GM18868 (cell line): ENCODE measurements around the gene INVS.
"Not testable (repeated sequence)": the region's sequence is repeated elsewhere in the genome, so short reads cannot be mapped to it uniquely, and the experiment has no call there.

Source experiments
- ATAC-seq: cut with Tn5 transposase; IDR thresholded peaks from one replicate; pipeline ENCODE4 v1.9.1; 2021; ENCODE audit warnings: mild to moderate bottlenecking, moderate library complexity; ENCODE audit not compliant: unreplicated experiment

The INVS gene

GRCh38 chr9:100193078-100193477 lies 94.0 kb downstream of the INVS start:
- ATAC-seq: no peak

DNA sequence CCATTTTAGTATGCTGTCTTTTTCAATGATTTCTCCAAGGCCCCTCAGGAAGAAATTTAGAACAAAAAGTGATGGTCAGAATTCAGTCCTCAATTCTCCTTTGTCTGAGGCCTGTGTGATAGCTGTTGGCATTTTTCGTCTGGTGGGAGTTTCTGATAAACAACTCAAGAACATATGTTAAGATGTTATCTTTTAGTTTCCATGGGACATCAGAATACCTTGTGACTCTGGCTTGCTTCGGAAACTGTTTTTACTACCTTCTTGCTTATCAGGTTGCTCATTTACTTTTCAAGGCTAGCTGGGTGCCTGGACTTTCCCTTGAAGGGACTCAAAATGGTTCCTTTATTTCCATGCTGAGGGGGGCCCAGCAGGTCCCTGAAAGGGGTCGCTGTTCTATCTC lies 97.2 kb downstream of the INVS start:
- no peak for ATAC-seq

DNA sequence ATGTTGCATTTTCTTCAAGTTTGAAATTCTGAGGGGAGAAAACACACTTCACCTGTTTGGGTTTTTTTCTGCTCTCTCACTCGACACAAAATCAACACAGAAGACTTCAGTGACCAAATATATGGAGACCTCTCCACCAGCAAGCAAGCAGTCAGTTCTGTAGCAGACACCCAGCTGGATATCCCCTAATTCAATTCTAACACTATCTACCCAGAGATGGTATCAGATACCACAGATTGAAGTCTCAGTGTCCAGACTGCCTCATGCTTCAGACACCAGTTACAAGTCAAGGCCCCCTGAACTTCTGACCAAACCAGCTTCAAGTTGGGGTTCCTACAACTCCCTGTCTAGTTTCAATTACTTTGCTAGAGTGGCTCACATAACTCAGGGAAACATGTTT lies 97.8 kb downstream of the INVS start:
- peak; percentile 86 for ATAC-seq

DNA sequence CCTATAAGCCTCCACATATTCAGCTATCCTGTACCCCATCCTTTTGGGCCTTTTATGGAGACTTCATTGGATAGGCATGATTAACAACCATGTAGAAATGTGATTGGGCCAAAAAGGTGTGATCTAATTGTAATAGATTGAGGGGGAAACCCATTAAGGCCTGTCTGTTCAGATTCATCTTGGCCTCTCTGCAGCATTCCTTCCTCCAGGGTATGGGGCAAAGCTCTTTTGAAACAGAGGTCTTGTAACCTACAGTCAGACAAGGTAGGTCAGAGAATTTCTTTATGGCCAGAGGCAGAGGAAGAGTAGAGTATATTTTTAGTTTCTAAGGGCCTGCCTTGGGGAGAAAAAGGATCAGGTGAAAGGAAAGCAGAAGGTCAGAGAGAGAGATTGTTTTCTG lies 98.5 kb downstream of the INVS start:
- ATAC-seq: no peak

DNA sequence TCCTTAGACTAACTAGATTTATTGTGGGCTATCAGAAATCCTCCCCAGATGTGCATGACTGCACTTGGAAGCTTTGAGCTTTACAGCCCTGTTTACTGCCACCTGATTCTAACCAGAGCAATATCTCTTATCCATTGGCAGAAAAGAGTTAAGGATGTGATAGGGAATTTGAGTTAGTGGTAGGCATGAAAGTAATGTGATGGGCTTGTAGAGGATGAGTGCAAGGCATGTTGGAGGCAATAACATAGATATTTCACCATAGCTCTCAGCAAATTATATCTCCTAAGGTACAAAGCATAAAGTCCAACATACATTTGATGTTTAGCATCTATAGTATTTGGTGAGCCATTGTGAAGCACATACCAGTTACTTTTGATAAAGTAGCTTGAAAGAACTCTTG lies 103.8 kb downstream of the INVS start:
- ATAC-seq: no peak

GRCh38 chr9:100204796-100205195 lies 105.8 kb downstream of the INVS start:
- ATAC-seq: no peak

GRCh38 chr9:100206899-100207298 lies 107.9 kb downstream of the INVS start:
- no peak for ATAC-seq

GRCh38 chr9:100208673-100209072 lies 109.6 kb downstream of the INVS start:
- ATAC-seq: no peak

GRCh38 chr9:100211476-100211875 lies 112.4 kb downstream of the INVS start:
- ATAC-seq: no peak

DNA sequence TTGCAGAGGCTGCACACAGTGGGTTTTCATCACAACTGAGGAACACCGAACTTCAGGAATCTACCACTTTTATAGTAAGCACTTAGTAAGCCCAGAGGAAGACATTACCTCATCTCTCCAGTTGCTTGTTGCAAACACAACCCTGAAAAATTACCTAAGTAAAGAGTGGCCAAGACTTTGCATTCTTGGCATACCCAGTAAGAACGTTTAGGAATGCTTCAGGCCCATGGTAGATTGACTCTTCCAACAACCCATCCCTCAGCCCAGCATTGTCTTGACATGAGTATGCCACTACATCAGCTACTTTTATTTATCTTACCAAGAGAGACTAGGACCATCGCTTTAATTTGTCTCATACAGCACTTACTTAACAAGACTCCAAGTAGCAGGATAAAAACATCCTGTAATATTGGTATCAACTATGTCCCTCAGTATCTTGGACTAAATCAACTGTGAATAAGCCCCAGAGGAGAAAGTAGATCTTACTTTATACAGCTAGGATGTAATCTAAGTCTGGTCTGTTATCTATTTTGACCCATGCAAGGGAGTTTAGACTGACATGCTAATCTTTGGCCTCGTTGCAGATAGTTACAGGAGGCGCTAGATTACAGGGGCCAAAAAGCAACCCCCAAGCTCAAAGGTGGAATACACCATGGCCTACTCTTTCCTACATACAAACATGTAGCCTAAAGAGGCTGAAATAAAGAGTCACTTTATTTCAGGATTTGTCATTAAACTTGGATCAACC lies 114.9 kb downstream of the INVS start:
- ATAC-seq: no peak

- peak; percentile 61 for ATAC-seq
Measured at GRCh38 chr9:100216178-100216787, 117.2 kb downstream of the INVS start.

GRCh38 chr9:100217536-100217935 lies 118.5 kb downstream of the INVS start:
- ATAC-seq: no peak

DNA sequence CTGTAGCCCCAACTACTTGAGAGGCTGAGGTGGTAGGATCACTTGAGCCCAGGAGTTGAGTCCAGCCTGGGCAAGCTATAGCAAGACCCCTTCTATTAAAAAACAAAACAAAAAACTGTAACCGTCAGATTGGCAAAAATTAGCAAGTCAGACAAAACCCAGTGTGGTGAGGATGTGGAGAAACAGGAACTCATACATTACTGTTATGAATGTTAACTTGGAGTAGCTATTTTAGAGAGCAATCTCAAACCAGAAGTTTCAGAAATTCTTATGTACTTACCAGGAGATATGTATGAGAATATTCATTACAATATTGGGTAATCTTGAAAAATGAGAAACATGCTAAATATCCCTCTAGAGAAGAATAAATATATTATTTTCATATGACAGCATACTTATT lies 120.3 kb downstream of the INVS start:
- peak; percentile 76 for ATAC-seq

- ATAC-seq: no peak
Measured at GRCh38 chr9:100220936-100221335, 121.9 kb downstream of the INVS start.

GRCh38 chr9:100221538-100221937 lies 122.5 kb downstream of the INVS start:
- no peak for ATAC-seq

DNA sequence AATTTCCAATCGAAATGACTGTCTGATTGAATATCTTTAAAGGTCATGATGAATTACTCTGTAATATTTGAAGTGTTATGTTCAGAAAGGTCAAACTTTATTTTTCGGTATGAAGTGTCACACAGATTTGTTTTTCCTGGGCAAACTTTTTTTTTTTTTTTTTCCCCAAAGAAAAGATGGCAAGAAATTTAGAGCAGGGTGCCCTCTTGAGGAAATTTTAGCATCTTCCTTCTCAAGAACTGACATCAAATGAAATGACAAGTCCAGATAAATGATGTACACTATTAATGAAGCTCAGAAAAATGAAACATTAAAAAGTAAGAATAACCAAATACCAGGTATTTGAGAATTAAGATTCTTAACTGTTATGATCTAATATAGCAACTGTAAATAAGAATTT lies 123.6 kb downstream of the INVS start:
- no peak for ATAC-seq

DNA sequence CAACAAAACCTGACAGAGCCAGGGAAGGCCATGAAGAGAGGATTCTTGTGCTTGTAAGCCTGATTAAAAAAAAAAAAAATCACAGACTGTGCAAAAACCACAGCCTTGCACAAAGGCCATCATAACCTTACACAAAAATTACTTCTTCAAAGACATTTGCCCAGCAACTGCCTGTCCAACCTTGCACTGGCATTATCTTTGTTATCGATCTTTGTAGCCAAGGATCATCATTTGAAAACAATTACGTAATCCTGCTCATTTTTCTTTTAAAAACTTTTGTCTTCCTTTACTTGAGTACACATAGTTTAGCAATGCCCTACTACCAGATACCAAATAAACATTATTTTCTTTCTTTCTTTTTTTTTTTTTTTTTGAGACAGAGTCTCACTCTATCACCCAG lies 128.6 kb downstream of the INVS start:
- ATAC-seq: no peak

DNA sequence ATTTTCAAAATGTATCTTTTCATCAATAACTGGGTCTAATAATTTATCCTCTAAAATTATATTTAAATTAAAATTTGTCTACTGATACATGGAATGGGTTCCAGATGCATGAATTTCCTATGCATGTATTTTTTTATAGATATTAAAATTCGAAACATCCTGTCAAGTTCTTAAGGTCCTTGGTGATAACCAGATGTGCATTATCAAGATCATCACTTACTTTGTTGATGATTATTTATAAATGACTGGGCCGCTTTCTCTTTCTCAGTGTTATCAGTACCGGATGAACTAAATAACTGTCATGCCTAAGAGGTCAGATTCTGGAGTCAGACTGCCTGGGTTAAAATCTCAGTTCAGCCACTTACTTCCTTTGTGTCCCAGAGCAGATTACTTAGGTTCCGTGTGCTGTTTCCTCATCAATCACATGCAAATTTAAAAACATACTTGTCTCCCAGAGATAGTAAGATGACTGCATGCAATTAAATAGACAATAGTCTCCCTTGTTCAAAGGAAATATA lies 129.4 kb downstream of the INVS start:
- ATAC-seq: no peak

GRCh38 chr9:100229136-100229535 lies 130.1 kb downstream of the INVS start:
- ATAC-seq: no peak

DNA sequence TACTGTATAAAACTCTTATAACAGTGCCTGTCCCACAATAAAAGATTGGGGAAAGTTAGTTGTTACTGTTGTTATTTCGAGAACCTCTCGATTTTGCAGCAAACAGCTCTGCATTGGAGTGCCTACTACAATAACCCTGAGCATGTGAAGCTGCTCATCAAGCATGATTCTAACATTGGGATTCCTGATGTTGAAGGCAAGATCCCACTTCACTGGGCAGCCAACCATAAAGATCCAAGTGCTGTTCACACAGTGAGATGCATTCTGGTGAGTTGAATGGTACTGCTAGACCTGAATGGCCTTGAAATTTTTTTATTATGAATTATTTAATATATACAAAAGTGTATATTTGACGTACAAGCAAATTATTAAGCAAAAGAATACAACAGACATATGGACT lies 130.5 kb downstream of the INVS start:
- ATAC-seq: no peak

GRCh38 chr9:100236986-100237385 lies 137.9 kb downstream of the INVS start:
- ATAC-seq: not testable (repeated sequence)

GRCh38 chr9:100240512-100240911 lies 141.5 kb downstream of the INVS start:
- no peak for ATAC-seq

DNA sequence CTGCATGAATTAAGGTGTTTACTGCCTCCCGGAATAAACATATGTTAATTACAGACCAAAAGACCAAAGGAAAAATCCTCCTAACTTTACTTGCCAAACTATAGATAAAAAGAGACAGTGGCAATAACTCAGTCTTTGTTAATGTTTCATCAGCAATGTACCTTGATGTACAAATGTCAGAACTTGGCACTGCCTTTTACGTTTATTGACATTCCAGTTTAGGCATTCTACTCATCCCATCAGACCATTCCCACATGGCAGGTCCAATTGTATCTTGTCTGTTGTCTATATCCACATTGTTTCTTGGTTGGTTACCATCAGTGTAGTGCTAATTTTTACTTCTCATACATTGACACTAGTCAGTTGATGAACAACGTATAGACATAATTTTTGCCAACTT lies 168.2 kb downstream of the INVS start:
- ATAC-seq: no peak
